ENCODE data around the gene AATK. TPM values are rescaled to one million over a fixed set of nuclear protein-coding genes. Genes with fewer than 3 reads are reported as not detected.

Gene AATK
- total and polyA plus RNA-seq, 12 donors: 1.5 to 8.5 (median 6.2) TPM

GRCh38 chr17:81099888-81100287 lies 66.1 kb downstream of the AATK start:
- Histone ChIP-seq H3K9me3 (no peaks in the 10 kb centered on the region), H3K27me3 (no peaks in the 10 kb centered on the region), H3K27ac (no peak overlapping the region), H3K36me3 (peaks cover 0 to 35% (median 0%) of the 10 kb centered on the region in 9 donors), H3K4me1 (peaks cover 5 to 44% (median 18%) of the 10 kb centered on the region in 9 donors), H3K4me3 (no peak overlapping the region)
- DNase-seq: no peak
- 95 to 98% methylated on average over 23 of the region's 23 CpGs for WGBS, 2 donors
- intact Hi-C loops (cut with DNase I): loop anchor here in 9 of 10 donors (2.0 to 10.0 kb wide), 8 partner anchors 69 to 115 kb away; partner anchors contain the start of gene CHMP6 (in 2 of the 9)
- TF ChIP-seq CTCF (IDR thresholded peaks at IDR 0.05): no peak
- ATAC-seq: no peak

- intact Hi-C loops (cut with DNase I): loop anchor here in 7 of 10 donors (1.0 to 5.0 kb wide), 7 partner anchors 71 to 111 kb away; partner anchors contain the start of gene CHMP6 (in 1 of the 7)
- ATAC-seq: peak in 1 of 8 donors; percentile 4
- H3K9me3 ChIP-seq: no peaks in the 10 kb centered on the region
- 78 to 81% methylated on average over 13 of the region's 13 CpGs for WGBS, 2 donors
- H3K4me1 ChIP-seq: peaks cover 5 to 53% (median 18%) of the 10 kb centered on the region in 9 donors
- peak overlapping the region in 4 of 10 donors; percentile 9 to 34 (median 21) for H3K4me3 ChIP-seq
- peaks cover 0 to 19% (median 0%) of the 10 kb centered on the region in 9 donors for H3K36me3 ChIP-seq
- no peak for TF ChIP-seq CTCF (IDR thresholded peaks at IDR 0.05)
- peak in 1 of 2 donors; percentile 25 for DNase-seq
- peak overlapping the region in 2 of 10 donors; percentile 15 to 70 for H3K27ac ChIP-seq
- H3K27me3 ChIP-seq: no peaks in the 10 kb centered on the region
Measured at GRCh38 chr17:81097943-81098308, 68.1 kb downstream of the AATK start.

GRCh38 chr17:81097134-81097942 lies 68.7 kb downstream of the AATK start:
- Histone ChIP-seq H3K4me3 (peak overlapping the region in 6 of 10 donors; percentile 9 to 34 (median 24)), H3K9me3 (no peaks in the 10 kb centered on the region), H3K27ac (peak overlapping the region in 3 of 10 donors; percentile 3 to 70 (median 15)), H3K27me3 (no peaks in the 10 kb centered on the region), H3K36me3 (peaks cover 0 to 19% (median 0%) of the 10 kb centered on the region in 9 donors), H3K4me1 (peaks cover 5 to 53% (median 18%) of the 10 kb centered on the region in 9 donors)
- TF ChIP-seq CTCF (IDR thresholded peaks at IDR 0.05): peak; percentile 34 to 85 (median 73)
- WGBS, 2 donors: 28 to 33% methylated on average over 31 of the region's 31 CpGs
- intact Hi-C loops (cut with DNase I): loop anchor here in 7 of 10 donors (1.0 to 5.0 kb wide), 6 partner anchors 71 to 110 kb away; partner anchors contain the start of gene CHMP6 (in 1 of the 7)
- peak; percentile 44 to 76 (median 71) for ATAC-seq
- peak; percentile 70 to 76 for DNase-seq

GRCh38 chr17:81096741-81097133 lies 69.3 kb downstream of the AATK start:
- peak overlapping the region in 1 of 10 donors; percentile 9 for H3K4me3 ChIP-seq
- H3K36me3 ChIP-seq: peaks cover 0 to 19% (median 0%) of the 10 kb centered on the region in 9 donors
- no peak for ATAC-seq
- no peaks in the 10 kb centered on the region for H3K27me3 ChIP-seq
- peaks cover 3 to 49% (median 14%) of the 10 kb centered on the region in 9 donors for H3K4me1 ChIP-seq
- intact Hi-C loops (cut with DNase I): loop anchor here in 7 of 10 donors (1.0 to 5.0 kb wide), 6 partner anchors 70 to 109 kb away; partner anchors contain the start of gene CHMP6 (in 1 of the 7)
- WGBS, 2 donors: 94 to 95% methylated on average over 7 of the region's 7 CpGs
- no peaks in the 10 kb centered on the region for H3K9me3 ChIP-seq
- H3K27ac ChIP-seq: peak overlapping the region in 1 of 10 donors; percentile 70
- no peak for TF ChIP-seq CTCF (IDR thresholded peaks at IDR 0.05)
- DNase-seq: no peak
